Heart right ventricle (tissue), 16 donors: ENCODE results near the gene UTF1. TPM values are rescaled to one million over a fixed set of nuclear protein-coding genes. Genes with fewer than 3 reads are reported as not detected.

Experiments used
- ATAC-seq, 8 donors: fragments of 200-7000 bp; cut with Tn5 transposase; one replicate each; pipeline ENCODE4 v1.9.1; 2020; ENCODE audit warnings: mild to moderate bottlenecking in 8 of 8, moderate library complexity in 8 of 8, moderate number of reproducible peaks in 1 of 8
- DNase-seq, 2 donors: peaks; one replicate each; pipeline ENCODE4 v3.0.0-alpha.2; 2020
- H3K27ac ChIP-seq, 10 donors: fragments of 200-600 bp; sonication (generic) in 2 of 10; one replicate each; pipeline versions ENCODE4 v1.5.0 to v1.8.0; 2020 to 2022; ENCODE audit warnings: mild to moderate bottlenecking in 3 of 10
- H3K27me3 ChIP-seq, 7 donors: fragments of 200-600 bp; one replicate each; pipeline ENCODE4 v1.8.0; 2021 to 2022; ENCODE audit warnings: mild to moderate bottlenecking in 2 of 7
- H3K36me3 ChIP-seq, 9 donors: fragments of 200-600 bp; sonication (generic) in 1 of 9; one replicate each; pipeline versions ENCODE4 v1.5.0 to v1.8.0; 2020 to 2022; ENCODE audit warnings: mild to moderate bottlenecking in 2 of 9
- H3K4me1 ChIP-seq, 9 donors: fragments of 200-600 bp; sonication (generic) in 1 of 9; one replicate each; pipeline versions ENCODE4 v1.5.0 to v1.8.0; 2020 to 2022; ENCODE audit warnings: mild to moderate bottlenecking in 4 of 9
- H3K4me3 ChIP-seq, 10 donors: fragments of 200-600 bp; sonication (generic) in 2 of 10; one replicate each; pipeline versions ENCODE4 v1.5.0 to v1.8.0; 2020 to 2022; ENCODE audit warnings: mild to moderate bottlenecking in 7 of 10, moderate library complexity in 2 of 10
- H3K9me3 ChIP-seq, 11 donors: fragments of 200-600 bp in 10 of 11; sonication (generic) in 2 of 11; one replicate each; pipeline versions ENCODE4 v1.5.0 to v1.8.0; 2013 to 2022; ENCODE audit warnings: mild to moderate bottlenecking in 2 of 11, control low read depth in 1 of 11, moderate library complexity in 1 of 11
- CTCF ChIP-seq, 9 donors: fragments of 200-600 bp; sonication (generic) in 2 of 9; IDR thresholded peaks; one replicate each; pipeline versions ENCODE4 v1.5.0 to v1.8.0; 2021 to 2022; ENCODE audit warnings: antibody characterized with exemption in 9 of 9, mild to moderate bottlenecking in 5 of 9, moderate library complexity in 1 of 9
- WGBS, 2 donors: extraction: QIAGEN DNeasy Blood & Tissue Kit; methylation state at CpG; one replicate each; pipeline ENCODE4 v1.1.7; 2013; ENCODE audit warnings: inconsistent platforms in 1 of 2; 5-methylcytosine and 5-hydroxymethylcytosine counted together
- intact Hi-C, 10 donors: fragments of 100-400 bp; cut with DNase I; formaldehyde crosslinking; loops; one replicate each; pipeline versions ENCODE4 v1.11.1 to v1.14.2; 2022
- polyA plus RNA-seq, 2 donors: library from polyadenylated mRNA; stranded (reverse); fragments of 200-250 nt; gene quantifications; one replicate each; pipeline ENCODE4 v1.2.3, GENCODE V29; 2013
- total RNA-seq, 10 donors: library from RNA; stranded (reverse); fragmentation: NEBNext Ultra II Directional in 3 of 10; extraction: Animal tissue kit (Norgen Biotek cat#: 25700) in 3 of 10; gene quantifications; one replicate each; pipeline versions ENCODE4 v1.2.1 to v1.2.4, GENCODE V29; 2021 to 2023
- donor health status: Arrhythmogenic right ventricular cardiomyopathy.
- donor health status: ischemic (EF 13 %, LVEDD 7.1; RV severe dilation, severe dysfunction).
- donor health status: healthy with polysubstance abuse.
- donor health status: DM: no; HTN: yes; CAD: no.
- donor health status: DM: no; HTN: no; CAD: no.
- donor health status: ischemic (EF 25% LVEDD 6.9; RV normal size, moderate dysfunction).
- donor health status: ischemic (EF 25% LVEDD 5.7; RV mildly dilated, moderate dysfunction).
- donor health status: healthy.
- donor health status: DM: yes; HTN: yes; CAD: no.
- donor health status: Ischemic cardiomyopathy.
- donor health status: ischemic (EF 35%, LVEDD 5.7; RV mildly dilated, moderate dysfunction).
- donor health status: nonischemic (EF 11% LVEDD 7.7; RV severe dilation, severe dysfunction).
- donor health status: DM: yes; HTN: yes; CAD: no.
- donor health status: PGD.
- donor health status: ischemic (EF 29% LVEDD 5.4; RV normal size, mild dysfunction).
- donor health status: nonischemic (EF 23%, LVEDD 6.1; RV moderate dilation, normal function).

Gene UTF1
- total and polyA plus RNA-seq, 12 donors: not detected

- intact Hi-C loops: no loop called here
- 87 to 88% methylated on average over 15 of the region's 15 CpGs for WGBS, 2 donors
- Histone ChIP-seq H3K9me3 (no peaks in the 10 kb centered on the region), H3K4me3 (no peak overlapping the region), H3K4me1 (peaks cover 3 to 42% (median 22%) of the 10 kb centered on the region in 9 donors), H3K27ac (no peak overlapping the region), H3K27me3 (peaks cover 0 to 23% (median 7%) of the 10 kb centered on the region in 7 donors), H3K36me3 (no peaks in the 10 kb centered on the region)
- DNase-seq: no peak
- no peak for TF ChIP-seq CTCF (IDR thresholded peaks at IDR 0.05)
- ATAC-seq: no peak
These were observed 25.3 kb downstream of the UTF1 start for GRCh38 chr10:133255323-133255722.

- DNase-seq (peak; percentile 59 to 65), ATAC-seq (peak in 7 of 8 donors; percentile 5 to 52 (median 43))
- H3K27me3 ChIP-seq: peaks cover 0 to 11% (median 0%) of the 10 kb centered on the region in 7 donors
- intact Hi-C loops: no loop called here
- no peaks in the 10 kb centered on the region for H3K36me3 ChIP-seq
- WGBS, 2 donors: 3 to 5% methylated on average over 27 of the region's 27 CpGs
- H3K27ac ChIP-seq: peak overlapping the region in 6 of 10 donors; percentile 44 to 94 (median 64)
- H3K4me3 ChIP-seq: peak overlapping the region in 6 of 10 donors; percentile 16 to 41 (median 30)
- H3K4me1 ChIP-seq: peaks cover 9 to 60% (median 37%) of the 10 kb centered on the region in 9 donors
- H3K9me3 ChIP-seq: no peaks in the 10 kb centered on the region
- TF ChIP-seq CTCF (IDR thresholded peaks at IDR 0.05): peak in 7 of 9 donors; percentile 26 to 57 (median 47)
These were observed 27.6 kb downstream of the UTF1 start for GRCh38 chr10:133257489-133258065.

DNA sequence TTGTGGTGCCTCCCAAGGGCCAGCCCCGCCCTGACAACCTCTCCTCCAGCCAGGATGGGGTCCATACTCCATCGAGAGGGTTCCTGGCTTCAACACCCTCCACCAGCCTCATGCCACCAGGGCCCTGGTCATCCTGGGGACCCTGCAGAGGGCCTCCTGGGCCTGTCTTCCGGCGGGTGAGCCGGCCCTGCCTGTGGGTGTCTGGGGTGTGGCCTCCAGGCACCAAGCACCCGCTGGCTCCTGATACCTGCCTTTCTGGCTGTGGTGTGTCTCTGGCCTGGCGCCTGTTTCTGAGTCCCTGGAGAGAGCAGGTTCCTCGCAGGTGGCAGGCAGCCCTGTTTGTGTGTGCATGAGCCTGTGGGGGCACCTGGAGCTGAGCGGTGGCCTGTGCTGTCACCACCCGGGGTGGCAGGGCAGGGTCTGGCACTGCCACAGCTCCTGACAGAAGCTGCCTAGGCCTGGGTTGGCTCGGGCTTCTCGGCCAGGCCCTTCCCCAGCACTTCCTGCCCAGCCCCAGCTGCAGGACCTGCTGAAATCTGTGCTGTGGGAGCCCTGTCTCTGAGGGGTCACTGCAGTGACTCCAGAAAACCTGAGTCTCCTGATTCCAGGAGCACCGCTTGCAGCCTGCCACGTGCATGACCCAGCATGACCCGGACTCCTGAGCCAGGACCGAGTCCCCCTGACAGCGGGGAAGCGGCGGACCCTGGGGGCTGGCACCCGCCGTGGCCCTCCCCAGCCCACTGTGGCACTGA lies 28.2 kb downstream of the UTF1 start:
- Histone ChIP-seq H3K4me1 (peaks cover 10 to 64% (median 41%) of the 10 kb centered on the region in 9 donors), H3K36me3 (peaks cover 0 to 4% (median 0%) of the 10 kb centered on the region in 9 donors), H3K4me3 (peak overlapping the region in 3 of 10 donors; percentile 22 to 30 (median 29)), H3K9me3 (no peaks in the 10 kb centered on the region), H3K27me3 (peaks cover 0 to 7% (median 0%) of the 10 kb centered on the region in 7 donors), H3K27ac (peak overlapping the region in 9 of 10 donors; percentile 23 to 94 (median 62))
- peak in 1 of 8 donors; percentile 1 for ATAC-seq
- WGBS, 2 donors: 66 to 79% methylated on average over 21 of the region's 21 CpGs
- TF ChIP-seq CTCF (IDR thresholded peaks at IDR 0.05): no peak
- intact Hi-C loops: no loop called here
- no peak for DNase-seq

- Histone ChIP-seq H3K9me3 (no peaks in the 10 kb centered on the region), H3K27ac (peak overlapping the region in 9 of 10 donors; percentile 23 to 94 (median 62)), H3K4me3 (peak overlapping the region in 1 of 10 donors; percentile 12), H3K27me3 (peaks cover 0 to 7% (median 0%) of the 10 kb centered on the region in 7 donors), H3K4me1 (peaks cover 10 to 63% (median 41%) of the 10 kb centered on the region in 9 donors), H3K36me3 (peaks cover 0 to 4% (median 0%) of the 10 kb centered on the region in 9 donors)
- intact Hi-C loops: no loop called here
- TF ChIP-seq CTCF (IDR thresholded peaks at IDR 0.05): no peak
- DNase-seq (peak; percentile 72 to 78), ATAC-seq (peak in 7 of 8 donors; percentile 4 to 58 (median 18))
- 48 to 60% methylated on average over 24 of the region's 24 CpGs for WGBS, 2 donors
These were observed 29.0 kb downstream of the UTF1 start for GRCh38 chr10:133258818-133259601.
